ENCODE measurements around the gene MSMO1. TPM values are rescaled to one million over a fixed set of nuclear protein-coding genes. Genes with fewer than 3 reads are reported as not detected.

MSMO1 gene
- total and polyA plus RNA-seq, 9 donors = 16.7 to 199 (median 25.7) TPM

GRCh38 chr4:165288639-165289422, 38.6 kb upstream of the MSMO1 start:
- no peaks in the 10 kb centered on the region for H3K4me1 ChIP-seq (ENCODE audit: insufficient read depth)
- no peaks in the 10 kb centered on the region for H3K9me3 ChIP-seq
- H3K36me3 ChIP-seq = no peaks in the 10 kb centered on the region
- DNase-seq = no peak
- H3K27me3 ChIP-seq = no peaks in the 10 kb centered on the region
- no peak overlapping the region for H3K4me3 ChIP-seq
- no peak overlapping the region for H3K27ac ChIP-seq
- TF ChIP-seq POLR2A (IDR thresholded peaks at IDR 0.05) (no peak), EP300 (IDR thresholded peaks at IDR 0.05) (no peak)
- TF ChIP-seq, protein P1, sequence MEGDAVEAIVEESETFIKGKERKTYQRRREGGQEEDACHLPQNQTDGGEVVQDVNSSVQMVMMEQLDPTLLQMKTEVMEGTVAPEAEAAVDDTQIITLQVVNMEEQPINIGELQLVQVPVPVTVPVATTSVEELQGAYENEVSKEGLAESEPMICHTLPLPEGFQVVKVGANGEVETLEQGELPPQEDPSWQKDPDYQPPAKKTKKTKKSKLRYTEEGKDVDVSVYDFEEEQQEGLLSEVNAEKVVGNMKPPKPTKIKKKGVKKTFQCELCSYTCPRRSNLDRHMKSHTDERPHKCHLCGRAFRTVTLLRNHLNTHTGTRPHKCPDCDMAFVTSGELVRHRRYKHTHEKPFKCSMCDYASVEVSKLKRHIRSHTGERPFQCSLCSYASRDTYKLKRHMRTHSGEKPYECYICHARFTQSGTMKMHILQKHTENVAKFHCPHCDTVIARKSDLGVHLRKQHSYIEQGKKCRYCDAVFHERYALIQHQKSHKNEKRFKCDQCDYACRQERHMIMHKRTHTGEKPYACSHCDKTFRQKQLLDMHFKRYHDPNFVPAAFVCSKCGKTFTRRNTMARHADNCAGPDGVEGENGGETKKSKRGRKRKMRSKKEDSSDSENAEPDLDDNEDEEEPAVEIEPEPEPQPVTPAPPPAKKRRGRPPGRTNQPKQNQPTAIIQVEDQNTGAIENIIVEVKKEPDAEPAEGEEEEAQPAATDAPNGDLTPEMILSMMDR (IDR thresholded peaks at IDR 0.05) = no peak
- intact Hi-C loops (cut with DNase I) = no loop called here

DNA sequence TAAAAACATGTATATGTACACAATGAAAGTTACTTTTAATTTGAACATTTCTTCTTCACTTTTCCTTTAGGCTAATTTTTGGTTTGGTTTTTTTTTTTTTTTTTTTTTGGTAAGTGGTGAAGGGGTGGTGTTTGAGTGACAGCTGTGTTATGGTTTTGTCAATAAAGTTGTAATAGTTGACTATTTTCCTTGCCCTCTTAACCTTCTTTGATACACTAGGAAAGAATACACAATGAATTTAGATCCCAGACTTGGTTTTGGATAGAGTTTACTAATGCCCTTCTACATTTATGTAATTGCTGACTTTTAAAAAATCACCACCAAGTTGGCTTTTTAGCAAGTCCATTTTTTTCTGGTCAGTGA, 38.1 kb upstream of the MSMO1 start:
- H3K36me3 ChIP-seq = no peaks in the 10 kb centered on the region
- DNase-seq = no peak
- no peaks in the 10 kb centered on the region for H3K9me3 ChIP-seq
- no peak overlapping the region for H3K27ac ChIP-seq
- TF ChIP-seq POLR2A (IDR thresholded peaks at IDR 0.05) (no peak), EP300 (IDR thresholded peaks at IDR 0.05) (no peak)
- TF ChIP-seq, protein P1 (IDR thresholded peaks at IDR 0.05) = no peak
- H3K27me3 ChIP-seq = no peaks in the 10 kb centered on the region
- intact Hi-C loops (cut with DNase I) = no loop called here
- H3K4me1 ChIP-seq (ENCODE audit: insufficient read depth) = no peaks in the 10 kb centered on the region
- H3K4me3 ChIP-seq = no peak overlapping the region

GRCh38 chr4:165293061-165293460, 34.4 kb upstream of the MSMO1 start:
- H3K4me3 ChIP-seq = no peak overlapping the region
- H3K36me3 ChIP-seq = no peaks in the 10 kb centered on the region
- intact Hi-C loops (cut with DNase I) = no loop called here
- H3K27me3 ChIP-seq = no peaks in the 10 kb centered on the region
- H3K4me1 ChIP-seq (ENCODE audit: insufficient read depth) = no peaks in the 10 kb centered on the region
- H3K9me3 ChIP-seq = no peaks in the 10 kb centered on the region
- TF ChIP-seq, protein P1 (IDR thresholded peaks at IDR 0.05) = no peak
- TF ChIP-seq POLR2A (IDR thresholded peaks at IDR 0.05) (no peak), EP300 (IDR thresholded peaks at IDR 0.05) (no peak)
- 95 to 97% (median 97%) methylated on average over 6 of the region's 6 CpGs for WGBS, 3 donors
- no peak overlapping the region for H3K27ac ChIP-seq
- no peak for DNase-seq

DNA sequence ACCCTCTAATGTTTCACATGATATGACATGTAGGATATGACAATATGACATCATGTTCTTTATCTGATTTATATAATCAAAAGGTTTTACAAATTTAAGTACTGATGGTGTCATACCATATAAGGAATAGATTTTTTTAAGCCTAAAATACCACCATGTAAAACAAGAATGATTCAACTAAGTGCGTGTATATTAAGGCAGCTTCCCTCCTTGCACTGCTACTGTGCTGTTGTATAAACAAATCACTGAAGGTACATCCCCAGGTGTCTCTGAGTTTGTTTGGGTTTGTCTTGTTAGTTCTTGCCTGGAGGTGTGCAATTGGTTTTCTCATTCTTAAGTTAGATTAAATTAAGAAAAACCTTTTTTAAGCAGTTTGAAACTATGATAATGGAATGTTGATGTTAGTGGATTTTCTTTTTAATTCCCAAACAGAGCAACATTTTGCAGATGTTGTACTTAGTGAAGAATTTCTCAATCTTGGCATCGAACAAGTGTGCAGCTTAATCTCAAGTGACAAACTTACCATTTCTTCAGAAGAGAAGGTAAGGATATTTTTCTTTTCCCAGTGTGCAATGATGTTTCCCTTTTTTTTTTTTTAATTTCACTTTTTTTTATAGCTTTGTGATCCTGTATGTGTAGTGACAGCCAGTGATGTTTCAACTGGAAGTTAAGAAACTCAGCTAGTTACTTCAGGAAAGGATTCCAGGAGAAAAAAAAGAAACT, 33.4 kb upstream of the MSMO1 start:
- intact Hi-C loops (cut with DNase I) = no loop called here
- no peaks in the 10 kb centered on the region for H3K36me3 ChIP-seq
- no peaks in the 10 kb centered on the region for H3K4me1 ChIP-seq (ENCODE audit: insufficient read depth)
- no peak for DNase-seq
- H3K27ac ChIP-seq = no peak overlapping the region
- no peaks in the 10 kb centered on the region for H3K9me3 ChIP-seq
- WGBS, 3 donors = 15 to 29% (median 25%) methylated on average over 2 of the region's 2 CpGs
- H3K4me3 ChIP-seq = no peak overlapping the region
- no peaks in the 10 kb centered on the region for H3K27me3 ChIP-seq
- TF ChIP-seq, protein P1 (IDR thresholded peaks at IDR 0.05) = no peak
- TF ChIP-seq EP300 (IDR thresholded peaks at IDR 0.05) = no peak
- no peak for TF ChIP-seq POLR2A (IDR thresholded peaks at IDR 0.05)
